NCI-H2081 treated with DMSO at 0.1 percent for 48 hours (cell line): ENCODE results near the gene TRIP13.

Experiments
- DNase-seq: peaks from one replicate; lab custom pipeline; 2025; lab: John Stamatoyannopoulos, UW

TRIP13 gene

DNA sequence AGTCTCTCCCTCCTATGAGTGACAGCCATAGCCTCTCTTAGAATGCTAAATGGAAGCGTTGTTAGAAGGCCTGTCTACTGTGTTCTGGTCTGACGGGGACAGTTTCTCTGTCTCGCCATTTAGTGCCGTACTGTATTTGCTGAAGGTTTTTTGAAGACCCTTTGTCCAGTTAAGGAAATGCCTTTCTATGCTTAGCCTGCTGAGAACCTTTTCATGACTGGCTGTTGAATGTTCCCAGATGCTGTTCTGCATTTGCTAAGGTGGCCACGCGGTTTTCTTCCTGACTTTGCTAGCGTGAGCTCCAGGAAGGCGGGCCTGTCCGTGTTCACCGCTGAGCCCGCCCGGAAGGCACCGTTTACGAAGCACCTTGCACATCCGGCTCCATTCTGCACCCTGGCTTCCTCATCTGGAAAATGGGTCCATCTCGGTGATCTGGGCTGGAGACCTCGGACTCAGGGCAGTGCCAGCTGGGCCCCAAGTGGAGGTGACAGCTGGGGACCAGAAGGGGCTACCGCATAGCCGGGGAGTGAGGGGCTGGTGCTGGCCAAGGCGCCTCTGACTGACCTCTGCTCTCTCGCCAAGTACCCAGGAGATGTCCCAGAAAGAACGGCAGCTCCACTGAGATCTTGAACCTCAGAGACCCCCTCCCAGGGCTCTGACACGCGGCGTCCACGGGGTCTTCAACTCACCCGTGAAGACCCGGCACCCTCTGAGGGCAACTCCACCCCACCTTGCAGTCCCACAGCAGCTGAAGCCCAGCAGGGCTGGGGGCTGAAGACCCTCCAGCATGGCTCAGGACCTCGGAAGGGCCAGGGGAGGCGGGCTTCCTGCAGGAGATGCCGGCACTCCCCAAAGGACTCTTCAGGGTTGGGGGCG, 63.4 kb downstream of the TRIP13 start:
- DNase-seq: no peak

GRCh38 chr5:956941-957747, 64.5 kb downstream of the TRIP13 start:
- no peak for DNase-seq

- no peak for DNase-seq
Observed at GRCh38 chr5:957748-958485, 65.2 kb downstream of the TRIP13 start.

DNA sequence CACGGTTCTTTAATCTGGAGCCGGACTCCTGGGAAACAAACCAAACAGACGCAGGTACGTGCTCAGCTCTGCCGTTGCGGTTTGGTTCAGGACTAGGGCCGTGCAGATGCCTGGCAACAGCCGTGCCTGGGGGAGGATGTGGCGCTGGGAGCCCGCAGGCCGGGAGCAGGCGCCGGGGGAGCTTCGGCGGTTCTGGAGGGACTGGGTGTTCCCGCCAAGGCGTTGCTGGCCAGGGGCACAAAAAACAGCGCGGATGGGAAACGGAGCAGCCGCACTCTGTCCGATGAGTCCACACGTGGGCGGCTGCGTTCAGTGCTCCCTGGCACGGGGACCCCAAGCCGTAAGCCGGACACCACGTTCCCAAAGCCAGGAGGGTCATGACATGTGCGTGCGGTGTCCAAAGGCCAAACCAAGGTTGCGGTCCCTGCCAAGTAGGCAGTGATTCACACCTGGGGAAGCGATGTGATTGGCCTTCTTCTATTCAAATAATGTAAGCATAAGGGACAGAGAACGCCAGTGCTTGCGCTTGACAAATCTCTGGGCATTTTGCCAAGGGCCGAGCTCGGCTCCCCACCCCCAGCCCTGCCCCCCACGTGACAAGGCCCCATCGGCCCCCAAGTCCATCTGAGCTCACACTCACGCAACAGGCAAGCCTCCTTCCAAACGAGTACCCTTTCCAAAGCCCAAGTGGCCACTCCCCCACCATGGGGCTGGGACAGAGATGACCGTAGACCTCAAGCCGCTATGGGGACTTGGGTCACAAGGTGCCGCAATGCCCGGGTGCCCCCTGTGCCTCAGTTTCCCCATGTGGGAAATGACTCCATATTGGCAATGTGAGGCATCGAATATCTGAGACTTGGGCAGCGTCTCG, 66.3 kb downstream of the TRIP13 start:
- DNase-seq: no peak

GRCh38 chr5:959581-960531, 67.2 kb downstream of the TRIP13 start:
- no peak for DNase-seq

GRCh38 chr5:960551-960950, 67.9 kb downstream of the TRIP13 start:
- DNase-seq: no peak

GRCh38 chr5:961002-961710, 68.5 kb downstream of the TRIP13 start:
- no peak for DNase-seq

DNA sequence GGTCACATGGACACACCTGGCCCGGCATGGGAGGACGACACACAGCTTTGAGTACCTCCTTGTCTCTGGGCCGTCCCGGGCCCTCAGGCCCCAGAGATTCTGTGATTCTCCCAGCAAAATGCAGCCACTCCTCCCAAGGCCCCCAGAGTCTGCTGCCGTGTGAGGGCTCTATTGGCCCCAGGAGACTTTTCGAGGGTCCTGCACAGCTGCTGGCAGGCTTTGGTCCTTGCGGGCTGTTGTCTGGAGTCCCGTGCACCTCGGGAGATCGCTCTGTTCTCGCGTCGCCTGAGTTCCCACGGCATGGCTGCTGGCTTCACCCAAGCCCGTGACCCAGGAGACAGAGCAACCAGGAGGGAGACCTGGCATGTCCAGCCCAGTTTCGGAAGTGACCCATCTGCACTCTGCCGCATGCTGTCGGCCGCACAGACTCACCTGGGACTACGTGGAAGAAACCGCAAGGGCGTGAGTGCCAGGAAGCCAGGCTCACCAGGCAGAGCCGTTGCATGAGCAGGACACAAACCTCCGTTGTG, 69.1 kb downstream of the TRIP13 start:
- no peak for DNase-seq

GRCh38 chr5:962386-962785, 69.7 kb downstream of the TRIP13 start:
- DNase-seq: no peak

GRCh38 chr5:962801-963200, 70.1 kb downstream of the TRIP13 start:
- no peak for DNase-seq

- DNase-seq: no peak
Observed at GRCh38 chr5:963310-963672, 70.6 kb downstream of the TRIP13 start.

GRCh38 chr5:963673-964531, 71.2 kb downstream of the TRIP13 start:
- no peak for DNase-seq

GRCh38 chr5:964821-965220, 72.1 kb downstream of the TRIP13 start:
- no peak for DNase-seq

DNA sequence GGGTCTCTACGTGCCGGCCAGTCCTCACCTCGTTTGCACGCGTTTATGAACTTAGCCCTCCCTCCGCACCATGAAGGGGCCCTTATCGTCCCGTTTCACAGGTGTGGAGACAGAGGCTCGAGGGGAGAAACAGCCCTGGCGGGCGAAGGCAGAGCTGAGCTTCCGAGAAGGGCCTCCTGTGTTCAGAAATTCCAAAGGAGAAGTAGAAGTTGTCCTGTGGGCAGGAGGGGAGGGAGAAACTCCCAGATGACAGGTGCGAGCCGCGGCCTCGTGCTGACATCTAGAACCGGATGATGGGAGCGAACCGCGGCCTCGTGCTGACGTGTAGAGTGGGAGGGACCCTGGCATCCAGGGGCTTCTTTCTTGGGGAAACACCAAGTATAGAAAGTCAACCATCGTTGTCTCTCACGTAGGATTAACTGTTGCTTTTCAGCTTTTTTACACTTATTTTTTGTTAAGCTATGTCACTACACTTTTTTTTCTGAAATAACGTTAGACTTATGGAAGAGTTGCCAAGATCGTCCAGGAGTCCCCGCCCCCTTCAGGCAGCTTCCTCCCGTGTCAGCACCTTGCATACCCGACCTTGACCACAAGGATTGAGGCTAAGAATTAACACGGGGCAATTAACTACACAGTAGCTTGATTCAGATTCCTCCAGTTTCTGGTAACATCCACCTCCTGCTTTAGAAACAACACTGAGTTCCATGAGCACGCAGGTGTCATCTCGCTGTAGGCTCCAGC, 73.1 kb downstream of the TRIP13 start:
- no peak for DNase-seq

- no peak for DNase-seq
Observed at GRCh38 chr5:966345-966710, 73.6 kb downstream of the TRIP13 start.

DNA sequence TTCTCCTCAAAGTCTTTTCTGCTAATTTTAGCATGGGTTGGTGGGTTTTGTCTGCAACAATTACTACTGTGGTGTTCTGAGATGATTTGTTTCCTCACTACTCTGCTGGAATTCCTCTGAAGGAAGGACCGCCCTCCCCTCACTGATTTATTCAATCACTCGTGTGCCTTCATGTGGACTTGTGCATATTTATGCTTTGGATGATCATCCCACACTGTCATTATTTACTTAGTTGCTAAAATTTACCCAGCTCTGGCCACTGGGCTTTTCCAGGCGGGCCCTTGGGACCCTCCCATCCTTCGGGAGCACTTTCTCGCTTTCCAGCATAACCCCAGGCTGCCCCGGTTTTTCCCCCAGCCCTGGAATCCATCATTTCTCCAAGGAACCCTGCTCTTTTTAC, 74.3 kb downstream of the TRIP13 start:
- DNase-seq: no peak
